Measurements from ENCODE around the gene CENPK.

Gene CENPK

DNA sequence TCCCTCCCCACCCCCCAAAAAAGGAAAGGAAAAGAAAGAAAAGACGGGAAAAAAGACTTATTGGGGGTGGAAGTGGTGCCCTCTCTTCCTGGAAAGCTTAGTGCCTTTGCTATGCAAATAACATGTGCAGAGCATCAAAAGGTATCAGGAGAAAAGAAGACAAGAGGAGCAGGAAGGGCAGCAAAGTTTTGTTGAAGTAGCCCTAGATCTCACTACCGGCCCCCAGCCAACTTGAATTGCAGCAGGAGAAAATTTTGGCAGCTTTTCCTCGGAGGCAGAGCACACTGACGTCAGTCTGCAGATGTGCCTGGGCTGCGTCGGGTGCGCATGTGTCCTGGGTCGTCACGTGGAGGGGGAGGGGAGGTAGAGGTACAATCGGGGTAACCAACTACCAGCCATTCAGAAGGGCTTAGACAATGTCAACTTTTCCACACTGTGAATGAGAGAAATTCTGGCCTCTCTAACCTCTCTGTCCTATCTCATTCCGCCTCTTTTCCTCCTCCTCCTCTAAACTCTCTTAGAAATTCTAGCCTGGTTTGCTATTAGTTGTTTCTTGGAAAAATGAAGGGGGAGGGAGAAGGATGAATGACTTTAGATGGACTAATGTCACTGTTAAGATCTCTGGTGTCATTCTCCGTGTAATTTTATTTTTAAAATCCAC is 81.2 kb downstream of the CENPK start, which contains the start of gene ADAMTS6:
Gene ADAMTS6 (minus strand): TSS at position 286 of the 661 bp plus-strand sequence. CDS start 8,247 bp downstream, outside the sequence.
- TF ChIP-seq, protein P1, sequence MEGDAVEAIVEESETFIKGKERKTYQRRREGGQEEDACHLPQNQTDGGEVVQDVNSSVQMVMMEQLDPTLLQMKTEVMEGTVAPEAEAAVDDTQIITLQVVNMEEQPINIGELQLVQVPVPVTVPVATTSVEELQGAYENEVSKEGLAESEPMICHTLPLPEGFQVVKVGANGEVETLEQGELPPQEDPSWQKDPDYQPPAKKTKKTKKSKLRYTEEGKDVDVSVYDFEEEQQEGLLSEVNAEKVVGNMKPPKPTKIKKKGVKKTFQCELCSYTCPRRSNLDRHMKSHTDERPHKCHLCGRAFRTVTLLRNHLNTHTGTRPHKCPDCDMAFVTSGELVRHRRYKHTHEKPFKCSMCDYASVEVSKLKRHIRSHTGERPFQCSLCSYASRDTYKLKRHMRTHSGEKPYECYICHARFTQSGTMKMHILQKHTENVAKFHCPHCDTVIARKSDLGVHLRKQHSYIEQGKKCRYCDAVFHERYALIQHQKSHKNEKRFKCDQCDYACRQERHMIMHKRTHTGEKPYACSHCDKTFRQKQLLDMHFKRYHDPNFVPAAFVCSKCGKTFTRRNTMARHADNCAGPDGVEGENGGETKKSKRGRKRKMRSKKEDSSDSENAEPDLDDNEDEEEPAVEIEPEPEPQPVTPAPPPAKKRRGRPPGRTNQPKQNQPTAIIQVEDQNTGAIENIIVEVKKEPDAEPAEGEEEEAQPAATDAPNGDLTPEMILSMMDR (IDR thresholded peaks at IDR 0.05) = no peak
- Histone ChIP-seq H3K4me1 (peaks cover 4% of the 10 kb centered on the region), H3K4me2 (ENCODE audit: low read length) (peak within 1 kb of the TSS; percentile 80), H3K27ac (peak within 1 kb of the TSS; percentile 78), H3K9ac (no peak within 1 kb of the TSS), H3K36me3 (ENCODE audit: control insufficient read depth, insufficient read depth, low read length) (no peaks in the 10 kb centered on the region), H3K4me3 (ENCODE audit: low read depth, low read length) (peak within 1 kb of the TSS; percentile 76), H3K27me3 (ENCODE audit: control insufficient read depth, insufficient read depth, low read length) (no peaks in the 10 kb centered on the region), H3K79me2 (no peaks in the 10 kb centered on the region), H3K9me3 (ENCODE audit: control insufficient read depth, low read length) (no peaks in the 10 kb centered on the region), H2AFZ (peak within 1 kb of the TSS; percentile 78)

DNA sequence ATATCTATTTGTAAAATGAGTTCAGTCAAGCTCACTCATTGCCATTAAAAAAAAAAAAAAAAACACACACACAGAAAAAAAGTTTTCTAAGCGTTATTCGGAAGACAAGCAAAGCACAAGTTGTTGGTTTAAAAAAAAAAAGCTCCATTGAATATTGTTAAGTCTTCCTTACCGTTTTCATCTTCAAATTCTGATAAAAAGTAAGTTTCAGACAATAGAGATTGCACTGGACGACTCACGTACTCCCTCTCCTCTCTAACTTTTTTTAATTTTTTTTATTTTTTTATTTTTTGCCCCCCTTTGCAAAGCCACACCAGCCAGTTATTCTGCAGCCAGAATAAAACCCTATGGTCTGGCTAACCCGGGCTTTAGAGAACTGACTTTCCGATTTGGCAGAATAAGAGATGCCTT is 81.8 kb downstream of the CENPK start:
- no peaks in the 10 kb centered on the region for H3K27me3 ChIP-seq (ENCODE audit: control insufficient read depth, insufficient read depth, low read length)
- no peak overlapping the region for H3K27ac ChIP-seq
- H3K4me1 ChIP-seq = peaks cover 4% of the 10 kb centered on the region
- H3K4me2 ChIP-seq (ENCODE audit: low read length) = peak overlapping the region; percentile 80
- H3K9ac ChIP-seq = no peak overlapping the region
- no peaks in the 10 kb centered on the region for H3K36me3 ChIP-seq (ENCODE audit: control insufficient read depth, insufficient read depth, low read length)
- H3K79me2 ChIP-seq = no peaks in the 10 kb centered on the region
- TF ChIP-seq, protein P1 (IDR thresholded peaks at IDR 0.05) = no peak
- peak overlapping the region; percentile 65 for H2AFZ ChIP-seq
- no peaks in the 10 kb centered on the region for H3K9me3 ChIP-seq (ENCODE audit: control insufficient read depth, low read length)
- H3K4me3 ChIP-seq (ENCODE audit: low read depth, low read length) = peak overlapping the region; percentile 76

- no peak overlapping the region for H3K9ac ChIP-seq
- peak overlapping the region; percentile 80 for H3K4me2 ChIP-seq (ENCODE audit: low read length)
- H2AFZ ChIP-seq = peak overlapping the region; percentile 19
- H3K4me3 ChIP-seq (ENCODE audit: low read depth, low read length) = peak overlapping the region; percentile 76
- no peak overlapping the region for H3K27ac ChIP-seq
- no peaks in the 10 kb centered on the region for H3K9me3 ChIP-seq (ENCODE audit: control insufficient read depth, low read length)
- H3K36me3 ChIP-seq (ENCODE audit: control insufficient read depth, insufficient read depth, low read length) = no peaks in the 10 kb centered on the region
- H3K27me3 ChIP-seq (ENCODE audit: control insufficient read depth, insufficient read depth, low read length) = no peaks in the 10 kb centered on the region
- TF ChIP-seq, protein P1 (IDR thresholded peaks at IDR 0.05) = no peak
- H3K79me2 ChIP-seq = no peaks in the 10 kb centered on the region
- H3K4me1 ChIP-seq = peaks cover 4% of the 10 kb centered on the region
Measured at GRCh38 chr5:65480306-65480865, 82.6 kb downstream of the CENPK start.

- Histone ChIP-seq H3K79me2 (no peaks in the 10 kb centered on the region), H3K36me3 (ENCODE audit: control insufficient read depth, insufficient read depth, low read length) (no peaks in the 10 kb centered on the region), H3K27ac (no peak overlapping the region), H3K9ac (no peak overlapping the region), H3K9me3 (ENCODE audit: control insufficient read depth, low read length) (no peaks in the 10 kb centered on the region), H3K4me1 (peaks cover 4% of the 10 kb centered on the region), H3K27me3 (ENCODE audit: control insufficient read depth, insufficient read depth, low read length) (no peaks in the 10 kb centered on the region), H3K4me2 (ENCODE audit: low read length) (no peak overlapping the region), H2AFZ (no peak overlapping the region), H3K4me3 (ENCODE audit: low read depth, low read length) (no peak overlapping the region)
- TF ChIP-seq, protein P1 (IDR thresholded peaks at IDR 0.05) = no peak
Measured at GRCh38 chr5:65479527-65479926, 83.4 kb downstream of the CENPK start.

Data from parathyroid adenoma (tissue), 2 donors.